Neural progenitor cell (in vitro differentiated cells): ENCODE results near the gene KLHL17.

ENCODE experiments used
- EZH2 ChIP-seq: fragments of 200-600 bp; sonication (generic); IDR thresholded peaks from 2 replicates; pipeline ENCODE4 v1.6.1; 2017; ENCODE audit warnings: antibody characterized with exemption, mild to moderate bottlenecking, moderate library complexity
- EZH2phosphoT487 ChIP-seq: fragments of 200-600 bp; sonication (generic); IDR thresholded peaks from 2 replicates; pipeline ENCODE4 v1.6.1; 2017; ENCODE audit warnings: antibody characterized with exemption
- TF ChIP-seq, protein P1 (sequence below): fragments of 200-600 bp; sonication (generic); IDR thresholded peaks from 2 replicates; pipeline ENCODE4 v1.5.1; 2017; ENCODE audit warnings: antibody characterized with exemption, mild to moderate bottlenecking

DNA sequence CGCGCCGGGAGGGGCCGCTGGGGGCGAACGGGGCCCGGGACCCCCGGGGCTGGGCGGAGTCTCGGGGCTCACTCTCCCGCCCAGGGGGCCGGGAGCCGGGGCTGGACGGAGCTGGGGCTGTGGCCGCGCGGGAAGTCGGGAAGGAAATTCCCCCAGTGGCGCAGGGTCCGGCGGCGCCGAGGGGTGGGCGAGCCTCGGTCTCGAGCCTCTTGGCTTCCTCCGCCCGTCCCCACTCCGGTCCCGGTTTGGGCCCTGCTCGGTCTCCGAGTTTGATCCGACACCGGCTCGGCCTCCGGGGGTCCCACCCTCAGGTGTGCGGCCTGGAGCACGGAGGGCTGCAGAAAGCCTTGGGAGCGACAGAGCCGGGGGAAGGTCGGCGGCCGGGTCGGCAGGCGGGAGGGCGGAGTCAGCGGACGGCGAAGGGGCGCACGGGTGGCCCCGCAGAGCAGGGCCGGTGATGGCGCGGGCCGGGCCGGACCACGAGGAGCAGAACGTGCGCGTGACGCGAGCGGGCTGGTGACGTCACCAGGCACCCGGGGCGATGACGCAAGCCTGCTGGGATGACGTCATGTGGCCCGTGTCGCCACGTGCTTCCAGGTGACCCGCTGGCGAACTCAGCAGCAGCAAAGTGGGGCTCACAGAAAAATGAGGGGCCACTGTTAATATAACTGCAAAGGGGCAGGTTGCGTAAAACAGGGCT lies 40.1 kb downstream of the KLHL17 start:
- no peak for TF ChIP-seq EZH2phosphoT487
- TF ChIP-seq, protein P1, sequence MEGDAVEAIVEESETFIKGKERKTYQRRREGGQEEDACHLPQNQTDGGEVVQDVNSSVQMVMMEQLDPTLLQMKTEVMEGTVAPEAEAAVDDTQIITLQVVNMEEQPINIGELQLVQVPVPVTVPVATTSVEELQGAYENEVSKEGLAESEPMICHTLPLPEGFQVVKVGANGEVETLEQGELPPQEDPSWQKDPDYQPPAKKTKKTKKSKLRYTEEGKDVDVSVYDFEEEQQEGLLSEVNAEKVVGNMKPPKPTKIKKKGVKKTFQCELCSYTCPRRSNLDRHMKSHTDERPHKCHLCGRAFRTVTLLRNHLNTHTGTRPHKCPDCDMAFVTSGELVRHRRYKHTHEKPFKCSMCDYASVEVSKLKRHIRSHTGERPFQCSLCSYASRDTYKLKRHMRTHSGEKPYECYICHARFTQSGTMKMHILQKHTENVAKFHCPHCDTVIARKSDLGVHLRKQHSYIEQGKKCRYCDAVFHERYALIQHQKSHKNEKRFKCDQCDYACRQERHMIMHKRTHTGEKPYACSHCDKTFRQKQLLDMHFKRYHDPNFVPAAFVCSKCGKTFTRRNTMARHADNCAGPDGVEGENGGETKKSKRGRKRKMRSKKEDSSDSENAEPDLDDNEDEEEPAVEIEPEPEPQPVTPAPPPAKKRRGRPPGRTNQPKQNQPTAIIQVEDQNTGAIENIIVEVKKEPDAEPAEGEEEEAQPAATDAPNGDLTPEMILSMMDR = no peak
- TF ChIP-seq EZH2 = no peak
